Measurements from ENCODE around the gene TFAP2E.

Gene TFAP2E

DNA sequence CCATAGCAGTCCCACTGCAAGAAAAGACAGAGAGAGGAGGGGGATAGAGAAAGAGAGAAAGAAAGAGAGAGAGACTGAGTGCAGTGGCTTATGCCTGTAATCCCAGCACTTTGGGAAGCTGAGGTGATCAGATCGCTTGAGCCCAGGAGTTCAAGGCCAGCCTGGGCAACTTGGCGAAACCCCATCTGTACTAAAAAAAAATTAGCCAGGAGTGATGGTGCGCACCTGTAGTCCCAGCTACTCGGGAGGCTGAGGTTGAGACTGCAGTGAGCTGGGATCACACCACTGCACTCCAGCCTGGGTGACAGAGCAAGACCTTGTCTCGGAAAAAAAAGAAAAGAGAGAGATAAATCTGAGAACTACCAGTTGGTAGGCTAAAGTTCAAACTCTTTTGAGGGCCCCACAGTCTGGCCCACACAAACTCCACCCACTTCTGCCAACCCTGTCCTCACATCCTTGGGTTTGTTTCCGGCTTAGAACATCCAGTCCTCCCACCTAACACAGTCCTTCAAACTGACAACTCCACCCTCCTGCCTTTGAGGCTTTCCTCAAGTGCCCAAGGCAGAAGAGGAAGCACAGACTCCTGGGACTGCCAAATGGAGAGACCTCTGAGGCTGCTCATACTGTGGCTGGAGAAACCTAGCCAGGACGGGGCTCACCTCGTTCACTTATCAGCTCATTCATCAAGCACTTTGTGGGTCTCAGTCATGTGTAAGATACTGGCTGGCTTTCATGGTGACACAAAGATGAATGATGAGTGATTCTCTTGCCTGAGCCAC lies 20.1 kb downstream of the TFAP2E start:
- H3K36me3 ChIP-seq (ENCODE audit: control insufficient read depth, insufficient read depth, low read length) = no peaks in the 10 kb centered on the region
- no peaks in the 10 kb centered on the region for H3K9me3 ChIP-seq (ENCODE audit: control insufficient read depth, insufficient read depth, low read length)
- H3K4me3 ChIP-seq (ENCODE audit: low read depth, low read length) = no peak overlapping the region
- no peaks in the 10 kb centered on the region for H3K4me1 ChIP-seq (ENCODE audit: control insufficient read depth, insufficient read depth, low read length)
- no peak overlapping the region for H3K9ac ChIP-seq (ENCODE audit: low read depth, low read length)
- H3K27me3 ChIP-seq (ENCODE audit: control insufficient read depth, insufficient read depth, low read length) = no peaks in the 10 kb centered on the region

DNA sequence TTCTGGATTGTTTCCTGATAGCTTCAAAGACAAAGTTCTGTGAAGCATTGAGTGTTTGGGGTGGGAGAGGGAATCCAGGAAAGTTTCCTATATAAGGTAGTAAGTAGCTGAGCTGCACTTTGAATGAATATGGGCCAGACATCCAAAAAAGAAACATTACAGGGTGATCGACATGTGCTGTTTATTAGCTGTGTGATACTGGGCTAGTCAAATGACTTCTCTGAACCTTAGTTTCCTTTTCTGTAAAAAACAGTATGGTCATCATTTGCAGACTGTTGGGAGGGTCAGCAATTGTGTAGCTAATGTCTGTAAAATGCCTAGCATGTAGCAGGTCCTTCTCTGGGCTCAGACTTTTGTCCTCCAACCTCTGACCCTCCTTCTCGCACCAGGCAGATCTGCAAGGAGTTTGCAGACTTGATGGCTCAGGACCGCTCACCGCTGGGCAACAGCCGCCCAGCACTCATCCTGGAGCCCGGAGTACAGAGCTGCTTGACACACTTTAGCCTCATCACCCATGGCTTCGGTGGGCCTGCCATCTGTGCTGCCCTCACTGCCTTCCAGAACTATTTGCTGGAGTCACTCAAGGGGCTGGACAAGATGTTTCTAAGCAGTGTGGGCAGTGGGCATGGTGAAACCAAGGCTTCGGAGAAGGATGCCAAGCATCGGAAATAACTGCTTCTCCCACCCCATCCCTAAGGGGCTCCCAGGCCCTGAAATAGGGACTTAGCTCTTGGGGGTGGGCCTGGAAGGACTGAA lies 21.1 kb downstream of the TFAP2E start:
- Histone ChIP-seq H3K27me3 (ENCODE audit: control insufficient read depth, insufficient read depth, low read length) (no peaks in the 10 kb centered on the region), H3K9ac (ENCODE audit: low read depth, low read length) (no peak overlapping the region), H3K9me3 (ENCODE audit: control insufficient read depth, insufficient read depth, low read length) (no peaks in the 10 kb centered on the region), H3K36me3 (ENCODE audit: control insufficient read depth, insufficient read depth, low read length) (no peaks in the 10 kb centered on the region), H3K4me3 (ENCODE audit: low read depth, low read length) (no peak overlapping the region), H3K4me1 (ENCODE audit: control insufficient read depth, insufficient read depth, low read length) (no peaks in the 10 kb centered on the region)

GRCh38 chr1:35595684-35596083 lies 22.6 kb downstream of the TFAP2E start:
- H3K9ac ChIP-seq (ENCODE audit: low read depth, low read length) = no peak overlapping the region

GRCh38 chr1:35597870-35598269 lies 24.8 kb downstream of the TFAP2E start:
- H3K27me3 ChIP-seq (ENCODE audit: control insufficient read depth, insufficient read depth, low read length) = no peaks in the 10 kb centered on the region
- H3K4me1 ChIP-seq (ENCODE audit: control insufficient read depth, insufficient read depth, low read length) = no peaks in the 10 kb centered on the region
- no peak overlapping the region for H3K4me3 ChIP-seq (ENCODE audit: low read depth, low read length)
- no peaks in the 10 kb centered on the region for H3K9me3 ChIP-seq (ENCODE audit: control insufficient read depth, insufficient read depth, low read length)
- H3K36me3 ChIP-seq (ENCODE audit: control insufficient read depth, insufficient read depth, low read length) = peaks cover 5% of the 10 kb centered on the region
- no peak overlapping the region for H3K9ac ChIP-seq (ENCODE audit: low read depth, low read length)

More at GRCh38 chr1:35595684-35596083, 22.6 kb downstream of the TFAP2E start:
- Histone ChIP-seq H3K36me3 (ENCODE audit: control insufficient read depth, insufficient read depth, low read length) (no peaks in the 10 kb centered on the region), H3K27me3 (ENCODE audit: control insufficient read depth, insufficient read depth, low read length) (no peaks in the 10 kb centered on the region), H3K4me3 (ENCODE audit: low read depth, low read length) (no peak overlapping the region), H3K9me3 (ENCODE audit: control insufficient read depth, insufficient read depth, low read length) (no peaks in the 10 kb centered on the region), H3K4me1 (ENCODE audit: control insufficient read depth, insufficient read depth, low read length) (no peaks in the 10 kb centered on the region)

- H3K27me3 ChIP-seq (ENCODE audit: control insufficient read depth, insufficient read depth, low read length) = no peaks in the 10 kb centered on the region
- no peaks in the 10 kb centered on the region for H3K9me3 ChIP-seq (ENCODE audit: control insufficient read depth, insufficient read depth, low read length)
- no peaks in the 10 kb centered on the region for H3K4me1 ChIP-seq (ENCODE audit: control insufficient read depth, insufficient read depth, low read length)
- no peak overlapping the region for H3K4me3 ChIP-seq (ENCODE audit: low read depth, low read length)
- peaks cover 9% of the 10 kb centered on the region for H3K36me3 ChIP-seq (ENCODE audit: control insufficient read depth, insufficient read depth, low read length)
- H3K9ac ChIP-seq (ENCODE audit: low read depth, low read length) = no peak overlapping the region
These were observed 25.8 kb downstream of the TFAP2E start for GRCh38 chr1:35598895-35599294.

DNA sequence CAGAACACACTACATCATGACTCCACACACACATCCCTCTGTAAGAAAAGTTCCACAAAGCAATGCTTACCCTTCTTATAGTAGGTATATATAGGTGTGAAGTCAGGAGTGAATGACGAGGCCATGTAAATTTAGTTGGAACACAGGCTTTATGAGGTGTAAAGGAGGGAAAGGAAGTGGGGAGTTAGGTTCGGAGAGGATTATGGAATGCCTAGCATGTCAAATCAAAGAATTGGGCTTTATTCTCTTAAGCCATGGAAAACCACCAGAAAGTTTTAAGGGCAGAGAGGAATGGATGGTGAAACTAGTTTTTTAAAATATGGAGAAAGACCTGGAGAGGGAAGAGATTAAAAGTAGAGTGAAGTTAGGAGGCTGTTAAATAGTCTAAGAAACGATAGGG lies 26.3 kb downstream of the TFAP2E start:
- Histone ChIP-seq H3K4me1 (ENCODE audit: control insufficient read depth, insufficient read depth, low read length) (no peaks in the 10 kb centered on the region), H3K9ac (ENCODE audit: low read depth, low read length) (no peak overlapping the region), H3K27me3 (ENCODE audit: control insufficient read depth, insufficient read depth, low read length) (no peaks in the 10 kb centered on the region), H3K4me3 (ENCODE audit: low read depth, low read length) (no peak overlapping the region), H3K36me3 (ENCODE audit: control insufficient read depth, insufficient read depth, low read length) (peaks cover 12% of the 10 kb centered on the region), H3K9me3 (ENCODE audit: control insufficient read depth, insufficient read depth, low read length) (no peaks in the 10 kb centered on the region)

- Histone ChIP-seq H3K27me3 (ENCODE audit: control insufficient read depth, insufficient read depth, low read length) (no peaks in the 10 kb centered on the region), H3K36me3 (ENCODE audit: control insufficient read depth, insufficient read depth, low read length) (peaks cover 15% of the 10 kb centered on the region), H3K4me1 (ENCODE audit: control insufficient read depth, insufficient read depth, low read length) (no peaks in the 10 kb centered on the region), H3K9me3 (ENCODE audit: control insufficient read depth, insufficient read depth, low read length) (no peaks in the 10 kb centered on the region), H3K4me3 (ENCODE audit: low read depth, low read length) (no peak overlapping the region), H3K9ac (ENCODE audit: low read depth, low read length) (no peak overlapping the region)
These were observed 27.5 kb downstream of the TFAP2E start for GRCh38 chr1:35600593-35600992.

- peaks cover 16% of the 10 kb centered on the region for H3K36me3 ChIP-seq (ENCODE audit: control insufficient read depth, insufficient read depth, low read length)
- no peaks in the 10 kb centered on the region for H3K27me3 ChIP-seq (ENCODE audit: control insufficient read depth, insufficient read depth, low read length)
- H3K4me1 ChIP-seq (ENCODE audit: control insufficient read depth, insufficient read depth, low read length) = no peaks in the 10 kb centered on the region
- H3K9ac ChIP-seq (ENCODE audit: low read depth, low read length) = no peak overlapping the region
- H3K9me3 ChIP-seq (ENCODE audit: control insufficient read depth, insufficient read depth, low read length) = no peaks in the 10 kb centered on the region
- H3K4me3 ChIP-seq (ENCODE audit: low read depth, low read length) = no peak overlapping the region
These were observed 30.4 kb downstream of the TFAP2E start for GRCh38 chr1:35603468-35603867.

DNA sequence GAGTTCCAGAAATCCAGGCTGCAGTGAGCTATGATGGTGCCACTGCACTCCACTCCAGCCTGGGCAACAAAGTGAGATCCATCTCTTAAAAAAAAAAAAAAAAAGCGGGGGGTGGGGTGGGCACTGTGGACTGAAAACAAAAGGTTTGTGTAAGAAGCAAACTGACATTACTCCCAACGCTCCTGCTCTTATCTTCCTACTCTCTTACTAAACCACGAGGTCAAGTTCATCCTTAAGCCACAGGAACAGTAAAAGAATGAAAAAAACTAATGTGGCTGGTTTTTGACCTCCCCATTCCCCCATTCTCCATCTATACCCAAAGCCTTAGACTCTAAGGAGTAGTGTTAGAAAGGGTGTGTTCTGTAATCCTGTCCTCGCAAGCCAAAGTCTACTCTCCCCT lies 30.8 kb downstream of the TFAP2E start:
- Histone ChIP-seq H3K4me1 (ENCODE audit: control insufficient read depth, insufficient read depth, low read length) (no peaks in the 10 kb centered on the region), H3K4me3 (ENCODE audit: low read depth, low read length) (no peak overlapping the region), H3K36me3 (ENCODE audit: control insufficient read depth, insufficient read depth, low read length) (peaks cover 19% of the 10 kb centered on the region), H3K9ac (ENCODE audit: low read depth, low read length) (no peak overlapping the region), H3K9me3 (ENCODE audit: control insufficient read depth, insufficient read depth, low read length) (no peaks in the 10 kb centered on the region), H3K27me3 (ENCODE audit: control insufficient read depth, insufficient read depth, low read length) (no peaks in the 10 kb centered on the region)

GRCh38 chr1:35605071-35605866 lies 32.2 kb downstream of the TFAP2E start:
- Histone ChIP-seq H3K36me3 (ENCODE audit: control insufficient read depth, insufficient read depth, low read length) (peaks cover 23% of the 10 kb centered on the region), H3K4me1 (ENCODE audit: control insufficient read depth, insufficient read depth, low read length) (no peaks in the 10 kb centered on the region), H3K27me3 (ENCODE audit: control insufficient read depth, insufficient read depth, low read length) (no peaks in the 10 kb centered on the region), H3K9me3 (ENCODE audit: control insufficient read depth, insufficient read depth, low read length) (no peaks in the 10 kb centered on the region), H3K9ac (ENCODE audit: low read depth, low read length) (no peak overlapping the region), H3K4me3 (ENCODE audit: low read depth, low read length) (no peak overlapping the region)

DNA sequence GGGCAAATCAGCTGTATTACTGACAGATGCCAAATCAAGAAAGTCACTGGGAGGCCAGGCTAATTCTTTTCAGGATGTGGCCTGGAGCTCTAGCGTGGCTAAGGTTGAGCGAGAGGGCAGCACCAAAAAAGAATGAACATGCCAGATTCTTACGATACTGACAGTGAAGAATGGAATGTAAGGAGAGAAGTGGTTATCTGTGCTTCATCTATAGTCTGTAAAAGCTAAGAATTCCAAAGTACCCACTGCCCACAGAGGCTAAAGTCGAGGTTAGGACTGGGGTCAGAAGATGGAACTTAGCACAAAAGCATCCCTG lies 32.7 kb downstream of the TFAP2E start:
- H3K4me1 ChIP-seq (ENCODE audit: control insufficient read depth, insufficient read depth, low read length) = no peaks in the 10 kb centered on the region
- H3K4me3 ChIP-seq (ENCODE audit: low read depth, low read length) = no peak overlapping the region
- H3K27me3 ChIP-seq (ENCODE audit: control insufficient read depth, insufficient read depth, low read length) = no peaks in the 10 kb centered on the region
- no peaks in the 10 kb centered on the region for H3K9me3 ChIP-seq (ENCODE audit: control insufficient read depth, insufficient read depth, low read length)
- peaks cover 23% of the 10 kb centered on the region for H3K36me3 ChIP-seq (ENCODE audit: control insufficient read depth, insufficient read depth, low read length)
- no peak overlapping the region for H3K9ac ChIP-seq (ENCODE audit: low read depth, low read length)

All from iPS-15b (cell line).